Sigmoid colon (tissue), 4 donors: ENCODE data around the gene TACC2.

Source experiments
- CTCF ChIP-seq, 4 experiments: fragments of 450-650 bp in 3 of 4; fragments of 200-600 bp in 1 of 4; IDR thresholded peaks; one replicate each; pipeline ENCODE4 v1.5.1; 2016 to 2019; ENCODE audit warnings: antibody characterized with exemption in 4 of 4, mild to moderate bottlenecking in 3 of 4, moderate library complexity in 2 of 4
- EP300 ChIP-seq, 4 donors: sonication (generic); formaldehyde crosslinking; IDR thresholded peaks; one replicate each; pipeline ENCODE4 v1.6.1; 2017; ENCODE audit warnings: antibody characterized with exemption in 4 of 4
- POLR2A ChIP-seq, 2 donors: fragments of 450-650 bp; IDR thresholded peaks; one replicate each; pipeline ENCODE4 v1.6.1; 2016; ENCODE audit warnings: antibody characterized with exemption in 2 of 2, mild to moderate bottlenecking in 2 of 2, moderate library complexity in 2 of 2
- POLR2AphosphoS5 ChIP-seq, 4 donors: sonication (generic); formaldehyde crosslinking; IDR thresholded peaks; one replicate each; pipeline ENCODE4 v1.6.1; 2017; ENCODE audit warnings: antibody characterized with exemption in 4 of 4

DNA sequence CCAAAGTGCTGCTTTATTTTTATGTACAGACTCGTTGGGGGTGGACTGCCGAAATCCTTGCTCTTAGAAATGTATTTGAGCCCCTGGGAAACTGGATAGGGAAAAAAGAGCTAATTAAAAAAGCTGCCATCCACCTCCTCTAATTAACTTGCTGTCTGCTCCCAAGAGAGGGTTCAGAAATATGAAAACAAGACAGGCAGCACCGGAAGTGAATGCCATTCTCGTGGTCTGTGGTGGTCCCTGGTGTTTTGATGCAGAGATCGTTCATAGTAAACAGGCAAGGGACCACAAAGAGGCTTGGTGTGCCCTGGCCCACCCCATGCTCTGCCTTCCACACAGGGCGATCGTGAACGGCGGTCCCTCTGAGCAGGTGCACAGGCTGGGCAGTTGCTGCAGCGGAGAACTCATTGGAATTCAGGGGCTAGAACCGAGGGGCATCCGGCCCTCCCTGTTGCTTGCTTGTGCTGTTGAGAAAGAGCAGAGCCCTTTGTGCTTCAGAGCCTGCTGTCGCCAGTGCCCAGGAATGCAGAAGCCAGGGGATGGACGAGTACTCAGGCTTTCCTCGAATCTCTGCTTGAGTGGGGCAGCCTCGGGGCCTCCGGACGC, 203.1 kb downstream of the TACC2 start:
- TF ChIP-seq CTCF (IDR thresholded peaks at IDR 0.05) = no peak
- no peak for TF ChIP-seq POLR2A (IDR thresholded peaks at IDR 0.05)
- TF ChIP-seq POLR2AphosphoS5 (IDR thresholded peaks at IDR 0.05) = peak in 3 of 4 donors; percentile 58 to 86 (median 69)
- peak in 1 of 4 donors; percentile 39 for TF ChIP-seq EP300 (IDR thresholded peaks at IDR 0.05)
